Erythroblast (primary cell): Measurements from ENCODE around the gene PAQR9.

Source experiments
- GATA1 ChIP-seq: IDR thresholded peaks from 2 replicates; pipeline ENCODE4 v1.6.1; 2011; ENCODE audit warnings: low read depth, mild to moderate bottlenecking, control low read depth, low read length, moderate library complexity
- POLR2A ChIP-seq: IDR thresholded peaks from 2 replicates; pipeline ENCODE4 v1.6.1; 2011; ENCODE audit warnings: mild to moderate bottlenecking, low read length

- no peak for TF ChIP-seq POLR2A
- no peak for TF ChIP-seq GATA1
These were observed 19.8 kb upstream of the PAQR9 start for GRCh38 chr3:142983318-142983717.
